IPS-18c (cell line): ENCODE results near the gene PNKP.

Experiments used
- H3K4me3 ChIP-seq: 2 replicates; pipeline ENCODE4 v1.7.0; 2013; ENCODE audit warnings: low read depth, mild to moderate bottlenecking, low read length, moderate library complexity; ENCODE audit not compliant: insufficient read depth
- H3K9me3 ChIP-seq: one replicate; pipeline ENCODE4 v1.6.1; 2013; ENCODE audit warnings: mild to moderate bottlenecking, low read length, moderate library complexity; ENCODE audit not compliant: control insufficient read depth, insufficient read depth

PNKP gene

DNA sequence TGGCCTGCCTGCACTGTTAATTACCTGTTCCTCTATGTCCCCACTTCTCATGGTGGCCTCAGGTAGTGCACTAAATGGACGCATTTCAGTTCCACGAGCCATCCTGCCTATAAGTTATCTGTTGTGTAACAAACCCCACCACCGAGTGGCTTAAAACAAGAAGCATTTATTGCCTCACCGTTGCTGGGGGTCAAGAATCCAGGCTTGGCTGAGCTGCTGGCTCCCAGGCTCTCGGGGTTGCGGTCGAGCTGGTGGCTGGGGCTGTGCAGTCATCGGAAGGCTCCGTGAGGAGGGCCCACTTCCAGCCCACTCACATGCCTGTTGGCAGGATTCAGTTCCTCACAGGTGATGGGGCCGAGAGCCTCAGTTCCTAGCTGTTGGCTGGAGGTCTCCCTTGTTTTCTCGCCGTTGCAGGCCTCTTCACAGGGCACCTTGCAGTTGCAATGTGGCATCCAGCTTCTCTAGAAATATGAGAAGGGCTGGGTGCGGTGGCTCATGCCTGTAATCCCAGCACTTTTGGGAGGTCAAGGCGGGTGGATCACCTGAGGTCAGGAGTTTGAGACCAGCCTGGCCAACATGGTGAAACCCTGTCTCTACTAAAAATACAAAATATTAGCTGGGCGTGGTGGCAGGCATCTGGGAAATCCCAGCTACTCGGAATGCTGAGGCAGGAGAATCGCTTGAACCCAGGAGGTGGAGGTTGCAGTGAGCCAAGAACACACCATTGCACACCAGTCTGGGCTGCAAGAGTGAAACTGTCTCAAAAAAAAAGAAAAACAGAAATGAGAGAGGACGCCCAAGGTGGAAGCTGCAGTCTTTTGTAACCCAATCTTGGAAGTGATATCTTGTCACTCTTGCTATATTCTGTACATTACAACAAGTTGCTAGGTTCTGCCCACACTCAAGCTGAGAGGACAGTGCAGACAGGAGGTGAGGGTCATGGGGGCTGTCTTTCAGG lies 23.0 kb downstream of the PNKP start:
- no peaks in the 10 kb centered on the region for H3K9me3 ChIP-seq
- no peak overlapping the region for H3K4me3 ChIP-seq

GRCh38 chr19:49843265-49843664 lies 24.1 kb downstream of the PNKP start:
- Histone ChIP-seq H3K4me3 (no peak overlapping the region), H3K9me3 (no peaks in the 10 kb centered on the region)

DNA sequence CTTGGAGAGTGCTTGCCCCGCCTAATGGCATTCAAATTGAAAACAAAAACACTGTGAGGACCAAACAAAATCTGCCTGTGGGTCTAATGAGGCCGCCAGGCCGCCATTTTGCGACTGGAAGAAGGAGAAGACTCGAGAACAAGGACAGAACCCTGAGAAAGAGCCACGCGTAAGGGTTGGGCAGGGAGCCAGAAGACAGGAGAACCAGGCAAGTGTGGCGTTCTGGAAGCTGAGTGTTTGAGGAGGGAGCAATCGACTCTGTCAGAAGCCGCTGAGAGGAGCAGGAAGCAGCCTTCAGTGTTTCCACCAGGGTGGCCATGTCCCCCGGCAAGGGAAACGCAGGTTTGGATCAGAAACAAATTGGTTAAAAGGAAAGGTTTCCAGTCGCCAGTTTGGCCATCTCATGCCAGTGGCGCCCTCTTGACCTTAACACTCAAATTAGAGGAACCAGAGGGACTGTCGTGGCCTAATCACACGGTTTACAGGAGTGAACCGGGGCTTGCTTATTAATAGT lies 26.6 kb downstream of the PNKP start:
- no peaks in the 10 kb centered on the region for H3K9me3 ChIP-seq
- no peak overlapping the region for H3K4me3 ChIP-seq

DNA sequence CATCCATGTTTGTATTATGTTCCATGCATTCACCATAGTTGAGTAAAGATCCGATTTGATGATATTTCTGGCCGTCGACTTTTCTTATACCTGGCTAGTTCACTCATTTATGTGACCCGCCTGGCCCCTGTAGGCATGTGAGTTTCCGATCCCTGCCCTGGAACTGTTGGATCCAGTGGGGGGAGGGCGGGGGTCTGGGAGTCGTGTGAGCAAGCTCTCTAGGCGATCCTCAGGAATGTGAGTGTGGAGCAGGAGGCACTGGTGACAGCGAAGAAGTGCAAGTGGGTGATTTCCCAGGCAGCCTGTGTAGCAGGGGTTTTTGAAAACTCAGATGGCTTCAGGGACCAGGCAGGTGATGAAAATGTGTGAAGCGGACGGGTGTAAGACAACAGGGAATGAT lies 27.1 kb downstream of the PNKP start:
- Histone ChIP-seq H3K9me3 (no peaks in the 10 kb centered on the region), H3K4me3 (no peak overlapping the region)

DNA sequence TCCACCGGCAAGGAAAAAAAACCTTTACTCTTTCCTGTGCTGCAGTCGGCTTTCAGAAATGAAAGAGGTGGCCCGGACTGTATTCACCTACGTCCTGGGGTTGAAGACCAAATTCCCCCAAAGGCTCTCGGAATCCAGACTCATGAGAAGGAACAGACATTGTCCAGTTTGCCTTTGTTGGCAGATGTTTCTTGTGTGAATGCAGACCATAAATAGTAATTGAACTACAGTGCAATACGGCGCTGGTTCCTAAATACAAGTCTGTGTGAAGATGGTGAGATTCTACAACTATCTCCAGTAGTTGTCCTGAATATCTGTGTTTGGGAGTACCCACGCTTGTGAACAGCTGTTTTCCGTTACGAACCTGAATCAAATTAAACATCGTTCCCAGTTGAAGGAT lies 27.7 kb downstream of the PNKP start:
- Histone ChIP-seq H3K4me3 (no peak overlapping the region), H3K9me3 (no peaks in the 10 kb centered on the region)

DNA sequence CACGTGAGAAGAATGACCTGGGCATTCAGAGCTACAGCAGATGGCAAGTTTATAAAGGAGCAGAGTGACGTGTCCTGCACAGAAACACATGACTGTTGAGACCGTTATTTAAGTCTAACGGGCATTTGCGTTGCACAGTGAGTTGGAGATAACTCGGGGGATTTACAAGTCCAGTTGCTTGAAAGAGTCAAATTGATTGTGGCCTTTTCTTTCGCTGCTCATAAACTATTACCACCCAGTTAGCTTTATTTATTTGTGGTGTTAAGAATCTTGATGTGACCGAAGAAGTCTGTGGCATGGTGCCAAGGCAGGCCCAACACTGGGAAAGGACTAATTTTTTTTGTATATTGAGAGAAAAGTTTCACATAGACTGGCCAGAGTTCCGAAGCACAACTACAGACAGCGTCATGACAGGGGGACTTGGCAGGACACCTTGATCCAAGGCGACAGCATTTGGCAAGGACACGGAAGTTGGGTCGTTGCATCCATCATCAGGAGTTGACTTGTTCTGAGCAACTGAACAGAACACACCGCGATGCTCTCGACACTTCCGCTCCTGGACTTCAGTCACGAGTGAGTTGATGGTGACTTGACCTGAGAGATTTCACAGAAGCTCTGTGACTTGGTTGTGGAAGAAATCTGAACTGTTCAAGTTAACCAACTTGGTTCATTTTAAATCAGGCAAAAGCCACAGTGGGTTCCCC lies 28.3 kb downstream of the PNKP start:
- no peaks in the 10 kb centered on the region for H3K9me3 ChIP-seq
- no peak overlapping the region for H3K4me3 ChIP-seq

DNA sequence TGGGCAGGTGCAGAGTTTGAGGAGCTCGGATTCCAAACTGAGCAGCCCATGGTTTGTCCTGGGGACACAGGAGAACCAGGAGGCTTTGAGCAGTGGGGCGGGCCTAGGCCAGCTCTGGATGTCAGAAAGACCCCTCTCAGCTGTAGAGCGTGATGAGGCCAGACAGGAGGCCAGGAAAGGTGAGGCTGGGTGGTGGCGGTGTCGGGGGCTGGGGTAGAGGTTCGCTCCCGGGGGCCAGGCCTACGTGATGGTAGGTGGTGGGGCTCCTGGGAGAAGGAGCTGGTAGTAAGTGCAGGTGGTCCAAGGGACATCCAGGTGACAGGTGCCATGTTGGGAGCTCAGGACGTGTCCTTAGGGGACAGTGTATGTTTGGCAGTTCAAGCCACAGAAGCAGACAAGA lies 30.0 kb downstream of the PNKP start:
- Histone ChIP-seq H3K4me3 (no peak overlapping the region), H3K9me3 (no peaks in the 10 kb centered on the region)

- no peaks in the 10 kb centered on the region for H3K9me3 ChIP-seq
- H3K4me3 ChIP-seq, result no peak overlapping the region
These were observed 30.4 kb downstream of the PNKP start for GRCh38 chr19:49837009-49837310.

DNA sequence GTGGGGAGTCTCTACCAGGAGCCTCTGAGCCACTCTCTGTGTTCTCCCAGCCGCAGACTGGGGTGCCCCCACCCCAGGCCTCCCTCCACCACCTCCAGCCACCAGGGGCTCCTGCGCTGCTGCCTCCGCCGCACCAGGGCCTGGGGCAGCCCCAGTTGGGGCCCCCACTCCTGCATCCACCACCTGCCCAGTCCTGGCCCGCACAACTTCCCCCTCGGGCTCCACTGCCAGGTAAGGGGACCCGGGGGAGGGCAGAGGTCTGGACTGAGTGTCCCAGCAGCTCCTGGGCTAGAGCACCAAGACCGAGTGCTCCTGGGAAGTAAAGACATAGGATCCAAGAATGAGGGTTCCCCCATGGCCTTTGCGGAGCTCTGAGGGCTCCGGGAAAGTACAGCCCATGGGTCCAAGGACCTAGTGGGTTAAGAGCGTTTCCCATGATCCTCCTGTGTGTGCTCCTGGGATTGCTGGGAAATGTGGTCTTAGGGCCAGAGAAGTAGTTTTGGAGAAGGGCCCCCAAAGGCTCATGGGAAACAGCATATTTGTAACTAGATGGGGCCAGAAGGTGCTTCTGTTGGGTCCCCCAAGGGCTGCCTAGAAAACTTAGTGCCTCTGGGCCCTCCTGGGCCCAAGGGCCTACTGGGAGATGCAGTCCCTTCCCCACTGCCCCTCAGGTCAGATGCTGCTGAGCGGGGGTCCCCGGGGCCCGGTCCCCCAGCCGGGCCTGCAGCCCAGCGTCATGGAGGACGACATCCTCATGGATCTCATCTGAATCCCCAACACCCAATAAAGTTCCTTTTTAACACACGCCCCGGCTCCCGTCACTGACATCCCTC lies 31.0 kb downstream of the PNKP start:
- Histone ChIP-seq H3K4me3 (no peak overlapping the region), H3K9me3 (no peaks in the 10 kb centered on the region)

GRCh38 chr19:49835562-49835961 lies 31.8 kb downstream of the PNKP start:
- no peaks in the 10 kb centered on the region for H3K9me3 ChIP-seq
- H3K4me3 ChIP-seq, result no peak overlapping the region

DNA sequence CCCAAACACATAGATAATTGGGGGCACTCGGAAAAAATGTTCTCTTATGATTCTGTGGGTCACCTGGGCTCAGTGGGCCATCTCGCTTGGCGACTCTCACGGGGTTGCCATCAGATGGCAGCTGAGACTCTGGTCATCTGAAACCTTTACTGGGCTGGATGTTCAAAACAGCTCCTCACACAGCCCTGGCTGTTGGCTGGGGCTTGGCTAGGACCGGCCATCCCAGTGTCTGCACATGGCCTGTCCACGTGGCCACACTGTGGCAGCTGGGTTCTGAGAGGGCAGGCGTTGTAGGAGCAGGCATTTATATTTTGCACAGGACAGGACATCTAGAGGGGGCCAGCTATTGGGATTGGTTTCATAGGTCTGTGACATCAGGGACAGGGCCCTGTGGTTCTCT lies 33.8 kb downstream of the PNKP start:
- H3K9me3 ChIP-seq, result no peaks in the 10 kb centered on the region
- no peak overlapping the region for H3K4me3 ChIP-seq

DNA sequence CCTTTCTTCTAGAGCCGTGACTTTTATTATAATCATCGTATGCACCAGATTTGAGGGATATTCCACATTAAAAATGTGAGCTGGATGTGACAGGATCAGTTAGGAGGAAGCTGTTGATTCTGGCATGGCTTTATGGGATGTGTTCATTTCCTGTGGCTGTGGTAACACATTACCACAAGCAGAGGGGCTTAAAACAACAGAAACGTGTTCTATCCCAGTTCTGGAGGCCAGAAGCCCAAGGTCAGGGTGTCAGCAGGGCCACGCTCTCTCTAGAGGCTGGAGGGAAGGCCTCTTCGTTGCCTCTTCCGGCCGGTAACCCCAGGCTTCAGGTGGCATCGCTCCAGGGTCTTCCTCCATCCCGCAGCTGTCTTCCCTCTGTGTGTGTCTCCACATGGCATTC lies 34.8 kb downstream of the PNKP start:
- no peaks in the 10 kb centered on the region for H3K9me3 ChIP-seq
- no peak overlapping the region for H3K4me3 ChIP-seq

DNA sequence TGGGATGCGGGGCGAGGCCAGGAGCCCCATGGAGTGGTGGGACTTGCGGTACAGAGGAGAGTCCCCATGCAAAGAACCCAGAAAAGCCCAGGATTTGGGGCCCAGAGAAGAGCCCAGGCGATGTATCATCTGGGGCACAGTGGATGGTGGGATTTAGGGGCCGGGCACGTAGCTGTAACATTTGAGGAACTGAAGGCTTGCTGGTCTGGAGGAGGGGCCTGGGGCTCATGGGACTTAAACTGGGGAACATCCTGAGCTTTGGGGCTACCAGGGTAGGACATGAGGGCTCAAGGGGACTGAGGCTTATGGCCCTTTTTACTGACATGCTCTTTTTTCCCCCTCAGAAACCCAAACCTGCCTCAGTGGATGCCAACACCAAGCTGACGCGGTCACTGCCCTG lies 35.8 kb downstream of the PNKP start:
- Histone ChIP-seq H3K4me3 (no peak overlapping the region), H3K9me3 (no peaks in the 10 kb centered on the region)

- Histone ChIP-seq H3K9me3 (no peaks in the 10 kb centered on the region), H3K4me3 (no peak overlapping the region)
These were observed 36.6 kb downstream of the PNKP start for GRCh38 chr19:49830766-49831165.

- no peaks in the 10 kb centered on the region for H3K9me3 ChIP-seq
- H3K4me3 ChIP-seq, result no peak overlapping the region
These were observed 37.7 kb downstream of the PNKP start for GRCh38 chr19:49829721-49830120.

GRCh38 chr19:49829200-49829599 lies 38.2 kb downstream of the PNKP start:
- H3K9me3 ChIP-seq, result no peaks in the 10 kb centered on the region
- H3K4me3 ChIP-seq, result no peak overlapping the region

DNA sequence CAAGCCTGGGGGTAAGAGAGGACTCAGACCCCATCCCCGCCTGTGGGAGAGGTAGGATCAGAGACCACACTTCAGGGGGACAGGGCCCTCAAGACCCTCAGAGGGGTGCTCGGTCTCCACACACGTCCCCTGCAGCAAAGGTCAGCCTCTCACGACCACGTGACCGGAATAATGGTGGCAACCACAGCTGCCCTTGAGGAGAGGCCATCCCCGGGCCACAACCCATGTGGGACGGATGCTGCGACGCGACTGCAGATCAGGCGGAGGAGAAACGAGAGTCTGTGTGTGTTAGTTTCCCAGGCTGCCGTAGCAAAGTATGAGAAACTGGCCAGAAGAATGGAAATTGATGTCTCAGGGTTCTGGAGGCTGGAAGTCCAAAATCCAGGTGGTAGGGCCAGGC lies 40.3 kb downstream of the PNKP start:
- H3K4me3 ChIP-seq, result no peak overlapping the region
- H3K9me3 ChIP-seq, result no peaks in the 10 kb centered on the region

DNA sequence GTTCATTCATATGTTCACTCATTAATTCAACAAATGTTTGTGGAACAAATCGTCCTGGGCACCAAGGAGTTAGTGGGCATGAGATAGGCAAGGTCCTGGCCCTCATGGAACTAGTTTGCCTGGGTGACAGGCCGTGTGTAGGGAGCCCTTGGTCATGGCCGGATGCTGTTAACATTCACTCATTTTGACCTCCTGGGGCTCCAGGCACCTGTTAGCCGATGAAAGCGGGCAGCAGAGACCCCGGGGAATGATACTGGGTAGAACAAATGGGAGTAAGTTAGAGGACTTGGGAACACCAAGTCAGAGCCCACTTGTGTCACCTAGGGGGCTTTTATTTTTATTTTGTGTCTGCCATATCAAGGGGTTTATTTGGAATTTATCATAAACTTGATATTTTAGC lies 42.7 kb downstream of the PNKP start:
- no peaks in the 10 kb centered on the region for H3K9me3 ChIP-seq
- H3K4me3 ChIP-seq, result no peak overlapping the region
